K562 (cell line): ENCODE measurements around the gene MERTK. TPM values are rescaled to one million over a fixed set of nuclear protein-coding genes. Genes with fewer than 3 reads are reported as not detected.

Experiments
- ATAC-seq: fragments of 200-7000 bp; cut with Tn5 transposase; 3 replicates; pipeline ENCODE4 v1.9.1; 2020; ENCODE audit warnings: moderate library complexity
- BruUV-seq: library from RNA; stranded (reverse); fragments of 400-500 nt; replicated peaks from 2 replicates; lab custom pipeline; 2021; lab: Mats Ljungman, UMichigan
- CTCF ChIA-PET: fragments of 300-600 bp; formaldehyde crosslinking; extraction: SDS; loops from one replicate; lab custom pipeline; 2021; ENCODE audit warnings: low intra/inter-chr PET ratio; lab: Yijun Ruan, JAX
- POLR2A ChIA-PET: fragments of 300-600, 350-650 bp; sonication (Branson Sonifier 250); formaldehyde crosslinking; extraction: SDS; loops from one replicate; lab custom pipeline; 2021; ENCODE audit warnings: antibody characterized with exemption, inconsistent platforms; lab: Yijun Ruan, JAX
- DNase-seq, 4 experiments: peaks; one replicate each; pipeline versions ENCODE4 v3.0.0 to v3.0.0-alpha.2; 2011 to 2018; ENCODE audit warnings: low spot score in 3 of 4, mixed read lengths in 3 of 4; ENCODE audit errors: extremely low read depth in 1 of 4
- FAIRE-seq: peaks from 2 replicates; lab custom pipeline; 2011; peaks lifted over from hg19 to GRCh38; lab: Jason Lieb, UNC
- H2AFZ ChIP-seq: 2 replicates; pipeline ENCODE4 v1.6.0; 2011; ENCODE audit warnings: low read depth, low read length, control low read depth, inconsistent platforms
- H3K27ac ChIP-seq: fragments of 200-600 bp; 3 replicates; pipeline ENCODE4 v1.8.0; 2011; ENCODE audit warnings: low read depth, mild to moderate bottlenecking, control low read depth, inconsistent platforms, low read length, moderate library complexity, mixed read lengths; ENCODE audit errors: extremely low read depth
- H3K27me3 ChIP-seq, 2 experiments: fragments of 300-600 bp in 1 of 2; 2 replicates in 1 of 2; 3 replicates in 1 of 2; pipeline versions ENCODE4 v1.6.0 to v1.8.0; 2011; ENCODE audit warnings: inconsistent platforms in 2 of 2, low read length in 2 of 2, mild to moderate bottlenecking in 1 of 2, mixed read lengths in 1 of 2, moderate library complexity in 1 of 2; ENCODE audit not compliant: control insufficient read depth in 2 of 2, insufficient read depth in 2 of 2
- H3K36me3 ChIP-seq: fragments of 300-600 bp; 3 replicates; pipeline ENCODE4 v1.8.0; 2011; ENCODE audit warnings: mild to moderate bottlenecking, low read length, inconsistent platforms; ENCODE audit not compliant: control insufficient read depth, insufficient read depth
- H3K4me1 ChIP-seq, 2 experiments: fragments of 200-600 bp in 1 of 2; replicated peaks in 1 of 2; 2 replicates in 1 of 2; 3 replicates in 1 of 2; pipeline versions ENCODE4 v1.5.1 to v1.8.0; 2011; ENCODE audit warnings: inconsistent platforms in 2 of 2, low read length in 2 of 2, mild to moderate bottlenecking in 1 of 2, mixed read lengths in 1 of 2, moderate library complexity in 1 of 2; ENCODE audit not compliant: control insufficient read depth in 2 of 2, insufficient read depth in 2 of 2
- H3K4me2 ChIP-seq: 2 replicates; pipeline ENCODE4 v1.6.1; 2011; ENCODE audit warnings: low read length, control low read depth, inconsistent platforms, mixed read lengths; ENCODE audit not compliant: insufficient read depth
- H3K4me3 ChIP-seq: fragments of 200-600 bp; sonication (generic), shearing (Covaris generic); 2 replicates; pipeline ENCODE4 v1.5.1; 2016; ENCODE audit warnings: control low read depth, inconsistent platforms
- H3K79me2 ChIP-seq: fragments of 200-600 bp; 3 replicates; pipeline ENCODE4 v1.8.0; 2011; ENCODE audit warnings: low read length, inconsistent platforms; ENCODE audit not compliant: control insufficient read depth, insufficient read depth
- H3K9ac ChIP-seq, 2 experiments: 2 replicates each; pipeline versions ENCODE4 v1.6.0 to v1.6.1; 2011; ENCODE audit warnings: low read depth in 2 of 2, low read length in 2 of 2, control low read depth in 1 of 2, inconsistent platforms in 1 of 2, mild to moderate bottlenecking in 1 of 2, mixed read lengths in 1 of 2; ENCODE audit not compliant: insufficient read depth in 1 of 2
- H3K9me1 ChIP-seq: one replicate; pipeline ENCODE4 v1.6.0; 2011; ENCODE audit warnings: inconsistent platforms, mild to moderate bottlenecking, low read length, moderate library complexity; ENCODE audit not compliant: control insufficient read depth, insufficient read depth
- H3K9me3 ChIP-seq: replicated peaks from 2 replicates; pipeline ENCODE4 v1.5.1; 2011; ENCODE audit warnings: low read depth, low read length, inconsistent platforms; ENCODE audit not compliant: control insufficient read depth, insufficient read depth
- H4K20me1 ChIP-seq: replicated peaks from 2 replicates; pipeline ENCODE4 v1.6.1; 2011; ENCODE audit warnings: low read length, inconsistent platforms, mixed read lengths; ENCODE audit not compliant: control insufficient read depth, insufficient read depth
- ARNT ChIP-seq, 2 experiments: fragments of 450-650 bp; IDR thresholded peaks; 2 replicates each; pipeline ENCODE4 v1.6.1; 2016; ENCODE audit warnings: mild to moderate bottlenecking in 1 of 2
- CTCF ChIP-seq, 3 experiments: IDR thresholded peaks in 2 of 3; conservative IDR thresholded peaks in 1 of 3; 2 replicates each; pipeline ENCODE4 v1.5.1; 2011 to 2012; ENCODE audit warnings: low read length in 3 of 3, mild to moderate bottlenecking in 3 of 3, control low read depth in 2 of 3, improper control_type of control experiment in 1 of 3, inconsistent platforms in 1 of 3, low read depth in 1 of 3, mixed read lengths in 1 of 3, moderate library complexity in 1 of 3; ENCODE audit not compliant: insufficient read depth in 2 of 3
- FOXM1 ChIP-seq, 2 experiments: fragments of 450-650 bp in 1 of 2; sonication (generic) in 1 of 2; formaldehyde crosslinking in 1 of 2; IDR thresholded peaks; 2 replicates each; pipeline versions ENCODE4 v1.6.1 to v1.9.0; 2017 to 2022; ENCODE audit warnings: low read depth in 2 of 2, mild to moderate bottlenecking in 2 of 2, missing genetic modification reagents in 1 of 2, moderate library complexity in 1 of 2
- HMG20B ChIP-seq: fragments of 250-450 bp; sonication (Bioruptor Pico); IDR thresholded peaks from 2 replicates; pipeline ENCODE4 v1.5.0; 2021; ENCODE audit warnings: mild to moderate bottlenecking
- L3MBTL2 ChIP-seq: fragments of 450-650 bp; IDR thresholded peaks from 2 replicates; pipeline ENCODE4 v1.6.1; 2016; ENCODE audit warnings: mild to moderate bottlenecking, moderate library complexity
- MAFG ChIP-seq: fragments of 450-650 bp; conservative IDR thresholded peaks from 2 replicates; pipeline ENCODE4 v1.6.1; 2016; ENCODE audit warnings: missing genetic modification characterization, missing compliant biosample characterization
- MXI1 ChIP-seq: IDR thresholded peaks from 2 replicates; pipeline ENCODE4 v1.6.1; 2011; ENCODE audit warnings: low read depth, mild to moderate bottlenecking, improper control_type of control experiment, low read length
- SMARCA4 ChIP-seq: fragments of 450-650 bp; IDR thresholded peaks from 2 replicates; pipeline ENCODE4 v1.6.1; 2016
- TBP ChIP-seq: optimal IDR thresholded peaks from 2 replicates; pipeline ENCODE3; 2011; ENCODE audit warnings: low read depth, low read length, improper control_type of control experiment
- ZBTB40 ChIP-seq, 2 experiments: fragments of 450-650 bp in 1 of 2; sonication (generic) in 1 of 2; formaldehyde crosslinking in 1 of 2; IDR thresholded peaks; 2 replicates each; pipeline versions ENCODE4 v1.7.1 to v1.9.0; 2016 to 2022; ENCODE audit warnings: inconsistent platforms in 1 of 2, mild to moderate bottlenecking in 1 of 2, missing genetic modification reagents in 1 of 2
- ZNF121 ChIP-seq: sonication (generic); formaldehyde crosslinking; conservative IDR thresholded peaks from 2 replicates; pipeline ENCODE4 v1.8.0; 2022; ENCODE audit warnings: missing genetic modification reagents
- WGBS: fragments of 100-300 bp; shearing (Covaris generic); methylation state at CpG from one replicate; pipeline ENCODE4 v1.1.6; 2016; ENCODE audit warnings: low coverage, mixed read lengths; ENCODE audit not compliant: insufficient coverage; ENCODE audit errors: missing lambda C conversion rate; 5-methylcytosine and 5-hydroxymethylcytosine counted together
- in situ Hi-C: fragments of 300-500 bp; cut with MboI; formaldehyde crosslinking; loops from 4 replicates; pipeline ENCODE4 v1.15.0; 2018; ENCODE audit warnings: inconsistent platforms, mixed read lengths
- intact Hi-C: fragments of 100-400 bp; cut with micrococcal nuclease; formaldehyde crosslinking; loops from 2 replicates; pipeline ENCODE4 v1.14.2; 2022
- polyA plus RNA-seq, 8 experiments: library from polyadenylated mRNA; depleted of rRNA in 4 of 8; stranded (reverse) in 5 of 8; unstranded in 3 of 8; fragments of >200 nt; fragmentation: Nextera tagmentation in 2 of 8; fragmentation: Illumina TruSeq in 1 of 8; extraction: Ambion mirVana in 2 of 8; extraction: Trizol in 1 of 8; gene quantifications; 2 replicates each; pipeline versions ENCODE4 v1.2.1 to v1.2.3, GENCODE V29; 2011 to 2014; ENCODE audit warnings: inconsistent platforms in 1 of 8, missing spikeins in 1 of 8
- total RNA-seq, 7 experiments: library from RNA; depleted of rRNA in 6 of 7; stranded (reverse); fragments of >200 nt in 6 of 7; fragmentation: Illumina TruSeq in 2 of 7; extraction: Trizol in 2 of 7; gene quantifications; 2 replicates each; pipeline versions ENCODE4 v1.2.1 to v1.2.3, GENCODE V29; 2011 to 2021; ENCODE audit warnings: low replicate concordance in 1 of 7

MERTK gene
- total and polyA plus RNA-seq, 9 of the 15 experiments (the other 6 are each of a cell fraction or from before 2014, with no cell fraction given), result 0.23 to 1.6 (median 0.74) TPM

GRCh38 chr2:111884592-111884964 lies 13.8 kb upstream of the MERTK start:
- Histone ChIP-seq H3K79me2 (peaks cover 43% of the 10 kb centered on the region), H3K4me1 (peaks cover 0 to 8% of the 10 kb centered on the region in 2 experiments; a peak in 3 of 5 replicates), H3K4me3 (peak overlapping the region; percentile 98), H3K9me3 (no peaks in the 10 kb centered on the region), H3K9me1 (no peaks in the 10 kb centered on the region), H3K36me3 (peaks cover 17% of the 10 kb centered on the region; the same call in 2 of the 3 replicates), H3K27ac (peak overlapping the region; percentile 92), H3K4me2 (peak overlapping the region; percentile 88), H4K20me1 (no peaks in the 10 kb centered on the region), H3K9ac (peak overlapping the region; percentile 86 to 100), H2AFZ (peak overlapping the region; percentile 97), H3K27me3 (no peaks in the 10 kb centered on the region)
- no TSS peak for BruUV-seq
- WGBS, result 5% methylated on average over 11 of the region's 11 CpGs
- DNase-seq, result no peak
- ATAC-seq, result peak; percentile 22
- FAIRE-seq, result no peak
- intact Hi-C loops, result loop anchor here (10.0 kb wide), 2 partner anchors 230 to 600 kb away; partner anchors contain the start of gene TTL
- ChIA-PET CTCF (interaction anchor here (0.6 to 1.5 kb wide), 2 partner anchors 165 to 166 kb away, joined by 4 to 5 read pairs; no protein-coding TSS in a partner anchor), POLR2A (interaction anchor here (0.6 to 1.6 kb wide), 2 partner anchors 11 to 13 kb away, joined by 4 read pairs; no protein-coding TSS in a partner anchor)
- in situ Hi-C loops, result loop anchor here (10.0 to 25.0 kb wide), 2 partner anchors 353 to 450 kb away; no protein-coding TSS in a partner anchor
- TF ChIP-seq HMG20B (CRISPR knock-in tag) (no peak), SMARCA4 (0 out of 2 replicates have a peak, but pooled peaks have one; percentile 21), ARNT (IDR thresholded peaks at IDR 0.05) (0 out of 4 replicates have a peak, but pooled peaks of 1 of the 2 experiments have one; percentile 36), MAFG (tag) (no peak), ZBTB40 (IDR thresholded peaks at IDR 0.05) (0 out of 2 replicates have a peak, but pooled peaks have one; percentile 9), ZBTB40 (CRISPR knock-in tag; IDR thresholded peaks at IDR 0.05) (no peak), ZNF121 (peak; percentile 99), L3MBTL2 (peak; percentile 20; the same call in 1 of the 2 replicates), TBP (no peak), FOXM1 (IDR thresholded peaks at IDR 0.05; ENCODE audit: low read depth) (no peak), FOXM1 (CRISPR knock-in tag; IDR thresholded peaks at IDR 0.05; ENCODE audit: low read depth) (peak; percentile 1; the same call in 1 of the 2 replicates), CTCF (IDR thresholded peaks at IDR 0.05 in 2 of 3, conservative IDR thresholded peaks at IDR 0.05 in 1 of 3; ENCODE audit: insufficient read depth in 2 of 3, low read depth in 1 of 3, low read length in 3 of 3) (0 out of 6 replicates have a peak, but pooled peaks of 1 of the 3 experiments have one; percentile 10), MXI1 (no peak)
